Natural killer cell treated with Interleukin-12 subunit alpha and Interleukin-12 subunit beta and Interleukin-15 and Interleukin-18, amount 100 ng/mL, for 72 hours (primary cell): Measurements from ENCODE around the gene GDF7. TPM values are rescaled to one million over a fixed set of nuclear protein-coding genes. Genes with fewer than 3 reads are reported as not detected.
A peak's percentile ranks its signal among the peaks of the same experiment; 100 is the strongest.

Source experiments
- ATAC-seq, 2 donors: fragments of 150-1000 bp; cut with Tn5 transposase in 1 of 2; sonication (Bioruptor Pico), chemical (Tn5 transposase) in 1 of 2; 2 replicates each; pipeline ENCODE4 v1.10.0; 2021
- DNase-seq: peaks from one replicate; pipeline ENCODE4 v3.0.0; 2022; ENCODE audit warnings: low spot score
- H3K27ac Mint-ChIP-seq, 2 donors: 1 replicate in 1 of 2; 2 replicates in 1 of 2; pipeline ENCODE4 v1.8.0; 2022; ENCODE audit warnings: mixed read lengths in 2 of 2, mild to moderate bottlenecking in 1 of 2, moderate library complexity in 1 of 2
- H3K27me3 Mint-ChIP-seq, 2 donors: 1 replicate in 1 of 2; 2 replicates in 1 of 2; pipeline ENCODE4 v1.8.0; 2022; ENCODE audit warnings: mixed read lengths in 2 of 2
- H3K36me3 Mint-ChIP-seq: one replicate; pipeline ENCODE4 v1.8.0; 2022; ENCODE audit warnings: mixed read lengths
- H3K4me1 Mint-ChIP-seq, 2 donors: 1 replicate in 1 of 2; 2 replicates in 1 of 2; pipeline ENCODE4 v1.8.0; 2022; ENCODE audit warnings: low read depth in 2 of 2, mixed read lengths in 2 of 2, mild to moderate bottlenecking in 1 of 2
- H3K4me3 Mint-ChIP-seq: one replicate; pipeline ENCODE4 v1.8.0; 2022; ENCODE audit warnings: mixed read lengths
- H3K9me3 Mint-ChIP-seq: 2 replicates; pipeline ENCODE4 v1.8.0; 2022; ENCODE audit warnings: mixed read lengths
- total RNA-seq, 2 donors: library from RNA; stranded (reverse); gene quantifications; one replicate each; pipeline ENCODE4 v1.2.3, GENCODE V29; 2022

Gene GDF7
- total RNA-seq, 2 donors from 2014 or later, result 0.02 TPM; not detected in 1

- no peak overlapping the region for H3K4me3 Mint-ChIP-seq
Measured at GRCh38 chr2:20643826-20644225, 23.1 kb upstream of the GDF7 start.

GRCh38 chr2:20645301-20645701, 21.6 kb upstream of the GDF7 start:
- Mint-ChIP-seq H3K36me3 (no peaks in the 10 kb centered on the region), H3K4me1 (peaks cover 24 to 29% of the 10 kb centered on the region in 2 donors), H3K27ac (no peak overlapping the region), H3K9me3 (no peaks in the 10 kb centered on the region), H3K27me3 (no peaks in the 10 kb centered on the region), H3K4me3 (no peak overlapping the region)
- ATAC-seq (no peak), DNase-seq (no peak)

More at GRCh38 chr2:20643826-20644225, 23.1 kb upstream of the GDF7 start:
- no peak for ATAC-seq
- H3K4me1 Mint-ChIP-seq, result peaks cover 15 to 17% of the 10 kb centered on the region in 2 donors
- peak overlapping the region in 1 of 2 donors; percentile 31 for H3K27ac Mint-ChIP-seq
- no peaks in the 10 kb centered on the region for H3K27me3 Mint-ChIP-seq
- no peaks in the 10 kb centered on the region for H3K9me3 Mint-ChIP-seq
- no peaks in the 10 kb centered on the region for H3K36me3 Mint-ChIP-seq
- DNase-seq, result no peak

GRCh38 chr2:20645761-20646160, 21.2 kb upstream of the GDF7 start:
- H3K9me3 Mint-ChIP-seq, result no peaks in the 10 kb centered on the region
- DNase-seq, result no peak
- no peaks in the 10 kb centered on the region for H3K36me3 Mint-ChIP-seq
- no peak overlapping the region for H3K27ac Mint-ChIP-seq
- ATAC-seq, result no peak
- H3K27me3 Mint-ChIP-seq, result no peaks in the 10 kb centered on the region
- H3K4me1 Mint-ChIP-seq, result peaks cover 25 to 32% of the 10 kb centered on the region in 2 donors
- no peak overlapping the region for H3K4me3 Mint-ChIP-seq

- Mint-ChIP-seq H3K36me3 (no peaks in the 10 kb centered on the region), H3K9me3 (no peaks in the 10 kb centered on the region), H3K4me3 (no peak overlapping the region), H3K4me1 (peaks cover 29 to 32% of the 10 kb centered on the region in 2 donors), H3K27ac (no peak overlapping the region), H3K27me3 (no peaks in the 10 kb centered on the region)
- no peak for DNase-seq
- ATAC-seq, result no peak
Measured at GRCh38 chr2:20646446-20646845, 20.5 kb upstream of the GDF7 start.

GRCh38 chr2:20647211-20647610, 19.7 kb upstream of the GDF7 start:
- ATAC-seq, result no peak

GRCh38 chr2:20647738-20648137, 19.2 kb upstream of the GDF7 start:
- peaks cover 26 to 30% of the 10 kb centered on the region in 2 donors for H3K4me1 Mint-ChIP-seq
- no peaks in the 10 kb centered on the region for H3K9me3 Mint-ChIP-seq
- H3K4me3 Mint-ChIP-seq, result no peak overlapping the region
- H3K27me3 Mint-ChIP-seq, result no peaks in the 10 kb centered on the region
- H3K36me3 Mint-ChIP-seq, result no peaks in the 10 kb centered on the region
- ATAC-seq (no peak), DNase-seq (no peak)
- peak overlapping the region in 1 of 2 donors; percentile 11 for H3K27ac Mint-ChIP-seq

More at GRCh38 chr2:20647211-20647610, 19.7 kb upstream of the GDF7 start:
- H3K9me3 Mint-ChIP-seq, result no peaks in the 10 kb centered on the region
- DNase-seq, result no peak
- H3K27me3 Mint-ChIP-seq, result no peaks in the 10 kb centered on the region
- H3K36me3 Mint-ChIP-seq, result no peaks in the 10 kb centered on the region
- no peak overlapping the region for H3K27ac Mint-ChIP-seq
- H3K4me1 Mint-ChIP-seq, result peaks cover 26 to 30% of the 10 kb centered on the region in 2 donors
- H3K4me3 Mint-ChIP-seq, result no peak overlapping the region

GRCh38 chr2:20648206-20648605, 18.7 kb upstream of the GDF7 start:
- peaks cover 26 to 30% of the 10 kb centered on the region in 2 donors for H3K4me1 Mint-ChIP-seq
- DNase-seq (no peak), ATAC-seq (no peak)
- no peaks in the 10 kb centered on the region for H3K9me3 Mint-ChIP-seq
- H3K4me3 Mint-ChIP-seq, result no peak overlapping the region
- peak overlapping the region in 1 of 2 donors; percentile 11 for H3K27ac Mint-ChIP-seq
- H3K27me3 Mint-ChIP-seq, result no peaks in the 10 kb centered on the region
- no peaks in the 10 kb centered on the region for H3K36me3 Mint-ChIP-seq

GRCh38 chr2:20648831-20649230, 18.1 kb upstream of the GDF7 start:
- no peaks in the 10 kb centered on the region for H3K27me3 Mint-ChIP-seq
- H3K4me3 Mint-ChIP-seq, result no peak overlapping the region
- ATAC-seq (no peak), DNase-seq (no peak)
- H3K36me3 Mint-ChIP-seq, result no peaks in the 10 kb centered on the region
- H3K27ac Mint-ChIP-seq, result no peak overlapping the region
- no peaks in the 10 kb centered on the region for H3K9me3 Mint-ChIP-seq
- H3K4me1 Mint-ChIP-seq, result peaks cover 26 to 30% of the 10 kb centered on the region in 2 donors

GRCh38 chr2:20649576-20649975, 17.4 kb upstream of the GDF7 start:
- peak overlapping the region; percentile 88 for H3K4me3 Mint-ChIP-seq
- peak overlapping the region in 1 of 2 donors; percentile 40 for H3K27ac Mint-ChIP-seq
- H3K27me3 Mint-ChIP-seq, result peaks cover 0 to under 1% of the 10 kb centered on the region in 2 donors
- H3K4me1 Mint-ChIP-seq, result peaks cover 26 to 29% of the 10 kb centered on the region in 2 donors
- no peaks in the 10 kb centered on the region for H3K36me3 Mint-ChIP-seq
- no peak for DNase-seq
- H3K9me3 Mint-ChIP-seq, result no peaks in the 10 kb centered on the region
- ATAC-seq, result no peak

GRCh38 chr2:20649976-20650375, 17.0 kb upstream of the GDF7 start:
- DNase-seq (no peak), ATAC-seq (no peak)
- H3K4me3 Mint-ChIP-seq, result peak overlapping the region; percentile 88
- H3K36me3 Mint-ChIP-seq, result no peaks in the 10 kb centered on the region
- H3K27ac Mint-ChIP-seq, result peak overlapping the region in 1 of 2 donors; percentile 40
- peaks cover 0 to 3% of the 10 kb centered on the region in 2 donors for H3K27me3 Mint-ChIP-seq
- H3K9me3 Mint-ChIP-seq, result no peaks in the 10 kb centered on the region
- H3K4me1 Mint-ChIP-seq, result peaks cover 26 to 30% of the 10 kb centered on the region in 2 donors

- no peaks in the 10 kb centered on the region for H3K9me3 Mint-ChIP-seq
- H3K27ac Mint-ChIP-seq, result peak overlapping the region in 1 of 2 donors; percentile 40
- DNase-seq (no peak), ATAC-seq (no peak)
- H3K4me3 Mint-ChIP-seq, result peak overlapping the region; percentile 88
- peaks cover 0 to 6% of the 10 kb centered on the region in 2 donors for H3K27me3 Mint-ChIP-seq
- H3K36me3 Mint-ChIP-seq, result no peaks in the 10 kb centered on the region
- H3K4me1 Mint-ChIP-seq, result peaks cover 26 to 30% of the 10 kb centered on the region in 2 donors
Measured at GRCh38 chr2:20650393-20650876, 16.5 kb upstream of the GDF7 start.

- H3K27ac Mint-ChIP-seq, result peak within 1 kb of the TSS; percentile 79 to 81
- H3K9me3 Mint-ChIP-seq, result no peaks in the 10 kb centered on the region
- DNase-seq (peak; percentile 92), ATAC-seq (peak; percentile 98)
- H3K4me1 Mint-ChIP-seq, result peaks cover 26 to 30% of the 10 kb centered on the region in 2 donors
- peaks cover 0 to 6% of the 10 kb centered on the region in 2 donors for H3K27me3 Mint-ChIP-seq
- peak within 1 kb of the TSS; percentile 88 for H3K4me3 Mint-ChIP-seq
- no peaks in the 10 kb centered on the region for H3K36me3 Mint-ChIP-seq
Measured at GRCh38 chr2:20650877-20651730, 15.8 kb upstream of the GDF7 start, which contains the start of gene HS1BP3. HS1BP3 (minus strand) TSS chr2:20651098; CDS start chr2:20651063, 35 bp downstream.

GRCh38 chr2:20651731-20652099, 15.2 kb upstream of the GDF7 start:
- peaks cover 26 to 30% of the 10 kb centered on the region in 2 donors for H3K4me1 Mint-ChIP-seq
- H3K27ac Mint-ChIP-seq, result peak overlapping the region; percentile 79 to 81
- H3K27me3 Mint-ChIP-seq, result peaks cover 0 to 9% of the 10 kb centered on the region in 2 donors
- DNase-seq, result no peak
- no peak for ATAC-seq
- no peaks in the 10 kb centered on the region for H3K9me3 Mint-ChIP-seq
- H3K36me3 Mint-ChIP-seq, result no peaks in the 10 kb centered on the region
- H3K4me3 Mint-ChIP-seq, result peak overlapping the region; percentile 82

GRCh38 chr2:20652141-20652540, 14.8 kb upstream of the GDF7 start:
- Mint-ChIP-seq H3K9me3 (no peaks in the 10 kb centered on the region), H3K27me3 (peaks cover 0 to 9% of the 10 kb centered on the region in 2 donors), H3K27ac (no peak overlapping the region), H3K4me3 (peak overlapping the region; percentile 3), H3K4me1 (peaks cover 26 to 30% of the 10 kb centered on the region in 2 donors), H3K36me3 (no peaks in the 10 kb centered on the region)
- DNase-seq (no peak), ATAC-seq (no peak)
